ENCODE results near the gene PIK3CG.

Gene PIK3CG

GRCh38 chr7:106858618-106859532, 6.2 kb upstream of the PIK3CG start:
- DNase-seq (ENCODE audit: low spot score), result no peak

GRCh38 chr7:106862317-106863089, 2.6 kb upstream of the PIK3CG start:
- no peak for DNase-seq (ENCODE audit: low spot score)

- DNase-seq (ENCODE audit: low spot score), result no peak
These were observed 1.6 kb upstream of the PIK3CG start for GRCh38 chr7:106863274-106863997.

- no peak for DNase-seq (ENCODE audit: low spot score)
These were observed 592 bp upstream of the PIK3CG start for GRCh38 chr7:106864298-106865081.

GRCh38 chr7:106866298-106867281, 1.5 kb downstream of the PIK3CG start:
- DNase-seq (ENCODE audit: low spot score), result no peak

GRCh38 chr7:106867641-106868351, 2.7 kb downstream of the PIK3CG start:
- DNase-seq (ENCODE audit: low spot score), result no peak

- no peak for DNase-seq (ENCODE audit: low spot score)
These were observed 3.3 kb downstream of the PIK3CG start for GRCh38 chr7:106868364-106868763.

- DNase-seq (ENCODE audit: low spot score), result no peak
These were observed 4.9 kb downstream of the PIK3CG start for GRCh38 chr7:106869954-106870353.

- no peak for DNase-seq (ENCODE audit: low spot score)
These were observed 5.4 kb downstream of the PIK3CG start for GRCh38 chr7:106870528-106870927.

GRCh38 chr7:106870983-106871410, 5.9 kb downstream of the PIK3CG start:
- DNase-seq (ENCODE audit: low spot score), result peak; percentile 20

- no peak for DNase-seq (ENCODE audit: low spot score)
These were observed 6.9 kb downstream of the PIK3CG start for GRCh38 chr7:106871793-106872571.

GRCh38 chr7:106872763-106873162, 7.7 kb downstream of the PIK3CG start:
- no peak for DNase-seq (ENCODE audit: low spot score)

GRCh38 chr7:106874076-106874475, 9.0 kb downstream of the PIK3CG start:
- DNase-seq (ENCODE audit: low spot score), result no peak

- no peak for DNase-seq (ENCODE audit: low spot score)
These were observed 10.4 kb downstream of the PIK3CG start for GRCh38 chr7:106875508-106875907.

- DNase-seq (ENCODE audit: low spot score), result no peak
These were observed 13.8 kb downstream of the PIK3CG start for GRCh38 chr7:106878748-106879439.

GRCh38 chr7:106881984-106882383, 16.9 kb downstream of the PIK3CG start:
- DNase-seq (ENCODE audit: low spot score), result no peak

GRCh38 chr7:106883456-106884026, 18.5 kb downstream of the PIK3CG start:
- no peak for DNase-seq (ENCODE audit: low spot score)

GRCh38 chr7:106885652-106886051, 20.6 kb downstream of the PIK3CG start:
- no peak for DNase-seq (ENCODE audit: low spot score)
